ENCODE measurements around the gene REXO5. TPM values are rescaled to one million over a fixed set of nuclear protein-coding genes. Genes with fewer than 3 reads are reported as not detected.

Gene REXO5
- total RNA-seq, 4 donors from 2014 or later, result 3.5 to 9.1 (median 3.9) TPM

GRCh38 chr16:20821682-20822081, 15.4 kb downstream of the REXO5 start:
- Histone ChIP-seq H3K4me3 (no peak overlapping the region), H3K27me3 (no peaks in the 10 kb centered on the region), H3K36me3 (no peaks in the 10 kb centered on the region), H3K4me1 (no peaks in the 10 kb centered on the region), H3K9me3 (no peaks in the 10 kb centered on the region), H3K27ac (no peak overlapping the region)
- no peak for DNase-seq (ENCODE audit: low spot score in 2 of 2)
- no peak for TF ChIP-seq EP300 (IDR thresholded peaks at IDR 0.05)
- 92% methylated on average over 4 of the region's 4 CpGs for WGBS

GRCh38 chr16:20822521-20823325, 16.4 kb downstream of the REXO5 start:
- Histone ChIP-seq H3K4me1 (no peaks in the 10 kb centered on the region), H3K4me3 (no peak overlapping the region), H3K27me3 (no peaks in the 10 kb centered on the region), H3K9me3 (no peaks in the 10 kb centered on the region), H3K36me3 (no peaks in the 10 kb centered on the region), H3K27ac (no peak overlapping the region)
- DNase-seq (ENCODE audit: low spot score in 2 of 2), result no peak
- 86% methylated on average over 3 of the region's 3 CpGs for WGBS
- TF ChIP-seq EP300 (IDR thresholded peaks at IDR 0.05) (no peak), POLR2A (IDR thresholded peaks at IDR 0.05) (no peak), POLR2AphosphoS5 (IDR thresholded peaks at IDR 0.05) (no peak), CTCF (IDR thresholded peaks at IDR 0.05) (no peak)

GRCh38 chr16:20826039-20826566, 19.8 kb downstream of the REXO5 start:
- DNase-seq (ENCODE audit: low spot score in 2 of 2), result no peak
- no peaks in the 10 kb centered on the region for H3K36me3 ChIP-seq
- H3K27me3 ChIP-seq, result no peaks in the 10 kb centered on the region
- no peaks in the 10 kb centered on the region for H3K4me1 ChIP-seq
- 78% methylated on average over 3 of the region's 3 CpGs for WGBS
- no peak for TF ChIP-seq CTCF (IDR thresholded peaks at IDR 0.05)
- no peak for TF ChIP-seq POLR2A (IDR thresholded peaks at IDR 0.05)
- no peak for TF ChIP-seq EP300 (IDR thresholded peaks at IDR 0.05)
- no peak for TF ChIP-seq POLR2AphosphoS5 (IDR thresholded peaks at IDR 0.05)
- no peak overlapping the region for H3K4me3 ChIP-seq
- no peaks in the 10 kb centered on the region for H3K9me3 ChIP-seq
- H3K27ac ChIP-seq, result no peak overlapping the region

- Histone ChIP-seq H3K36me3 (peaks cover 6% of the 10 kb centered on the region), H3K9me3 (no peaks in the 10 kb centered on the region), H3K4me3 (no peak overlapping the region), H3K27ac (no peak overlapping the region), H3K4me1 (no peaks in the 10 kb centered on the region), H3K27me3 (no peaks in the 10 kb centered on the region)
- DNase-seq (ENCODE audit: low spot score in 2 of 2), result no peak
- WGBS, result 100% methylated on average over 1 of the region's 1 CpG
- TF ChIP-seq CTCF (IDR thresholded peaks at IDR 0.05) (no peak), EP300 (IDR thresholded peaks at IDR 0.05) (no peak), POLR2AphosphoS5 (IDR thresholded peaks at IDR 0.05) (no peak), POLR2A (IDR thresholded peaks at IDR 0.05) (no peak)
Observed at GRCh38 chr16:20829536-20829935, 23.2 kb downstream of the REXO5 start.

GRCh38 chr16:20830372-20830771, 24.0 kb downstream of the REXO5 start:
- Histone ChIP-seq H3K4me1 (no peaks in the 10 kb centered on the region), H3K4me3 (no peak overlapping the region), H3K27me3 (no peaks in the 10 kb centered on the region), H3K36me3 (peaks cover 6% of the 10 kb centered on the region), H3K27ac (no peak overlapping the region), H3K9me3 (no peaks in the 10 kb centered on the region)
- TF ChIP-seq EP300 (IDR thresholded peaks at IDR 0.05) (no peak), POLR2A (IDR thresholded peaks at IDR 0.05) (no peak)
- 52% methylated on average over 1 of the region's 1 CpG for WGBS
- no peak for DNase-seq (ENCODE audit: low spot score in 2 of 2)

- WGBS, result 89% methylated on average over 2 of the region's 2 CpGs
- Histone ChIP-seq H3K4me1 (no peaks in the 10 kb centered on the region), H3K27me3 (no peaks in the 10 kb centered on the region), H3K36me3 (peaks cover 16% of the 10 kb centered on the region), H3K27ac (no peak overlapping the region), H3K9me3 (no peaks in the 10 kb centered on the region), H3K4me3 (no peak overlapping the region)
- TF ChIP-seq EP300 (IDR thresholded peaks at IDR 0.05), result no peak
- no peak for TF ChIP-seq CTCF (IDR thresholded peaks at IDR 0.05)
- TF ChIP-seq POLR2AphosphoS5 (IDR thresholded peaks at IDR 0.05), result no peak
- TF ChIP-seq POLR2A (IDR thresholded peaks at IDR 0.05), result no peak
- DNase-seq (ENCODE audit: low spot score in 2 of 2), result no peak
Observed at GRCh38 chr16:20833086-20833485, 26.8 kb downstream of the REXO5 start.
